Endothelial cell of umbilical vein (primary cell): Measurements from ENCODE around the gene KAZN. TPM values are rescaled to one million over a fixed set of nuclear protein-coding genes. Genes with fewer than 3 reads are reported as not detected.

Experiments
- BruUV-seq: library from RNA; stranded (reverse); fragments of 400-500 nt; replicated peaks from 2 replicates; lab custom pipeline; 2021; lab: Mats Ljungman, UMichigan
- CTCF ChIA-PET: fragments of 300-600, 350-600 bp; sonication (Branson Sonifier 250); formaldehyde crosslinking; loops from one replicate; lab custom pipeline; 2021; ENCODE audit warnings: antibody characterized with exemption, inconsistent platforms; lab: Charles Lee
- POLR2A ChIA-PET: fragments of 300-600, 350-600 bp; sonication (Branson Sonifier 250); formaldehyde crosslinking; loops from one replicate; lab custom pipeline; 2021; ENCODE audit warnings: antibody characterized with exemption, inconsistent platforms; lab: Charles Lee
- DNase-seq: peaks from one replicate; pipeline ENCODE4 v3.0.0-alpha.2; 2011; ENCODE audit warnings: low read depth, low spot score
- FAIRE-seq: peaks from 2 replicates; lab custom pipeline; 2011; peaks lifted over from hg19 to GRCh38; lab: Jason Lieb, UNC
- H2AFZ ChIP-seq: 2 replicates; pipeline ENCODE4 v1.6.0; 2012; ENCODE audit warnings: low read depth, low read length, control low read depth, inconsistent platforms
- H3K27ac ChIP-seq: 2 replicates; pipeline ENCODE4 v1.5.1; 2011; ENCODE audit warnings: low read depth, mild to moderate bottlenecking, control low read depth, low read length, moderate library complexity; ENCODE audit not compliant: insufficient read depth
- H3K27me3 ChIP-seq, 2 experiments: 2 replicates each; pipeline versions ENCODE4 v1.6.0 to v1.6.1; 2011; ENCODE audit warnings: low read length in 2 of 2, mixed read lengths in 1 of 2; ENCODE audit not compliant: control insufficient read depth in 2 of 2, insufficient read depth in 2 of 2
- H3K36me3 ChIP-seq, 2 experiments: 2 replicates in 1 of 2; 3 replicates in 1 of 2; pipeline ENCODE4 v1.5.1; 2011; ENCODE audit warnings: low read length in 2 of 2, mild to moderate bottlenecking in 1 of 2, moderate library complexity in 1 of 2; ENCODE audit not compliant: control insufficient read depth in 2 of 2, insufficient read depth in 2 of 2; ENCODE audit errors: extremely low read depth in 1 of 2
- H3K4me1 ChIP-seq: 3 replicates; pipeline ENCODE4 v1.5.1; 2011; ENCODE audit warnings: mild to moderate bottlenecking, low read length; ENCODE audit not compliant: control insufficient read depth, insufficient read depth; ENCODE audit errors: extremely low read depth
- H3K4me2 ChIP-seq: 2 replicates; pipeline ENCODE4 v1.6.1; 2011; ENCODE audit warnings: low read length, control low read depth, mixed read lengths; ENCODE audit not compliant: insufficient read depth
- H3K4me3 ChIP-seq, 3 experiments: fragments of 200-600 bp in 1 of 3; sonication (generic), shearing (Covaris generic) in 1 of 3; replicated peaks in 1 of 3; 2 replicates each; pipeline ENCODE4 v1.5.1; 2011 to 2016; ENCODE audit warnings: control low read depth in 3 of 3, low read length in 3 of 3, mild to moderate bottlenecking in 2 of 3, inconsistent platforms in 1 of 3, low read depth in 1 of 3, moderate library complexity in 1 of 3; ENCODE audit not compliant: insufficient read depth in 1 of 3
- H3K79me2 ChIP-seq: 2 replicates; pipeline ENCODE4 v1.6.0; 2012; ENCODE audit warnings: low read length, inconsistent platforms; ENCODE audit not compliant: control insufficient read depth, insufficient read depth
- H3K9ac ChIP-seq: replicated peaks from 2 replicates; pipeline ENCODE3; 2011; ENCODE audit warnings: low read length, control low read depth; ENCODE audit not compliant: insufficient read depth; ENCODE audit errors: extremely low read depth
- H3K9me1 ChIP-seq: replicated peaks from 3 replicates; pipeline ENCODE4 v1.6.0; 2011; ENCODE audit warnings: mild to moderate bottlenecking, low read length; ENCODE audit not compliant: control insufficient read depth, insufficient read depth; ENCODE audit errors: extremely low read depth
- H3K9me3 ChIP-seq: replicated peaks from 2 replicates; pipeline ENCODE4 v1.5.1; 2012; ENCODE audit warnings: low read length, inconsistent platforms; ENCODE audit not compliant: control insufficient read depth, insufficient read depth
- H4K20me1 ChIP-seq: replicated peaks from 2 replicates; pipeline ENCODE3; 2011; ENCODE audit warnings: mild to moderate bottlenecking, low read length; ENCODE audit not compliant: control insufficient read depth, insufficient read depth; ENCODE audit errors: extremely low read depth
- FOS ChIP-seq: IDR thresholded peaks from 2 replicates; pipeline ENCODE4 v1.6.1; 2011; ENCODE audit warnings: mild to moderate bottlenecking, low read length, moderate library complexity, borderline replicate concordance; ENCODE audit not compliant: insufficient read depth
- GATA2 ChIP-seq: IDR thresholded peaks from 2 replicates; pipeline ENCODE4 v1.7.0; 2011; ENCODE audit warnings: low read depth, mild to moderate bottlenecking, moderate library complexity, mixed read lengths, low read length; ENCODE audit not compliant: insufficient read length, insufficient read depth
- JUN ChIP-seq: IDR thresholded peaks from 2 replicates; pipeline ENCODE4 v1.6.1; 2011; ENCODE audit warnings: borderline replicate concordance, low read depth; ENCODE audit not compliant: insufficient read length, insufficient read depth
- MYC ChIP-seq: IDR thresholded peaks from one replicate; pipeline ENCODE4 v1.6.1; 2011; ENCODE audit warnings: mild to moderate bottlenecking, low read depth, low read length
- POLR2A ChIP-seq: IDR thresholded peaks from 2 replicates; pipeline ENCODE4 v1.6.1; 2012; ENCODE audit warnings: low read depth, mild to moderate bottlenecking, control low read depth, low read length
- POLR2AphosphoS5 ChIP-seq: IDR thresholded peaks from 2 replicates; pipeline ENCODE4 v1.6.1; 2012; ENCODE audit warnings: low read depth, mild to moderate bottlenecking, control low read depth, low read length, moderate library complexity; ENCODE audit not compliant: insufficient read depth
- dilution Hi-C: fragments of 300-500 bp; cut with MboI; formaldehyde crosslinking; loops from one replicate; pipeline ENCODE4 v1.15.0; 2019; ENCODE audit warnings: low sequenced_read_pairs; ENCODE audit not compliant: extremely low pct_ligation_motif_present
- intact Hi-C: fragments of 100-400 bp; cut with micrococcal nuclease; formaldehyde crosslinking; loops from one replicate; pipeline ENCODE4 v1.10.0; 2022
- polyA plus RNA-seq, 4 experiments: library from polyadenylated mRNA; depleted of rRNA in 3 of 4; stranded (reverse) in 3 of 4; unstranded in 1 of 4; fragments of >200 nt; gene quantifications; 2 replicates each; pipeline versions ENCODE4 v1.2.1 to v1.2.3, GENCODE V29; 2011 to 2012; ENCODE audit warnings: missing spikeins in 1 of 4
- total RNA-seq: library from RNA; stranded (reverse); gene quantifications from 2 replicates; pipeline ENCODE4 v1.2.3, GENCODE V29; 2021
- TF ChIP-seq, protein P1 (sequence below), 2 donors: IDR thresholded peaks; 1 replicate in 1 of 2; 2 replicates in 1 of 2; pipeline ENCODE4 v1.5.1; 2011; ENCODE audit warnings: low read length in 2 of 2, mild to moderate bottlenecking in 2 of 2, moderate library complexity in 2 of 2, control low read depth in 1 of 2, inconsistent platforms in 1 of 2, low read depth in 1 of 2; ENCODE audit not compliant: insufficient read depth in 1 of 2; ENCODE audit errors: extremely low read depth in 1 of 2

The KAZN gene
- total and polyA plus RNA-seq, 2 donors (not counting 3 experiments of a cell fraction or from before 2014, with no cell fraction given), result 1.6 to 5.8 TPM

DNA sequence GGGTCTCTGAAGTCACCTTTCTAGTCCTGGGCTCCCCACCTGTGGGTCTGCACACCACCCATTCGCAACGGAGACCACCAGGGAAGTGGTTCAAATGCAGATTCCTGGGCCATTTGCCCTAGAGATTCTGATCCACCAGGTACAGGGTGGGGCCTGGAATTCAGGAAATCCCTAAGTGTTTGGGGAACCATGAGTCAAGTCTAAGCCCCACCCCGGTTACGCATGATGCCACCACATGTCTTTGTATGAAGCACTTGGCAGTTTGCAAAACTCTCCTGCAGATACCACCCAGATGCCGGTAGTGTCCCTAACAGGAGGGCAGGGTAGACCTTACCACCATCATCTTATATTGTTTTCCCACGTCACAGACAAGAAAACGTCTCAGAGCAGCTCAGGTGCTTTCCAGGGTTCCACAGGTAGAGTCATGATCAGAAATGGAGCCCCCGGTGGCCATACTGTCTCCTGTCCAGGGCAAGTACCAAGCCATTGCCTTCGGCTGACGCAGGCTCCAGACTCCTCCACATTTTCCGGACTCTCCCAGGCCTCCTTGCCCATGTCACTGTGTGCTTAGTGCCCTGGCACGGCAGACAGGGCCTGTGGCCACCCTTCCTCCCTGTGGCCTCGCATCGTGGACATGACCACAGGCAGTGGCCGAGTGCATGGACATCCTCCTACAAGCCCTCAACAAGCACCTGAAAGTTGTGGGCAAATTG lies 465.9 kb downstream of the KAZN start:
- TF ChIP-seq JUN (no peak), GATA2 (no peak), MYC (no peak), POLR2AphosphoS5 (no peak), POLR2A (no peak), FOS (no peak)
- ChIA-PET POLR2A (no interaction called here), CTCF (no interaction called here)
- BruUV-seq, result no TSS peak
- Histone ChIP-seq H3K4me2 (no peak overlapping the region), H3K9me1 (no peaks in the 10 kb centered on the region), H3K9ac (no peak overlapping the region), H3K27me3 (no peaks in the 10 kb centered on the region), H4K20me1 (no peaks in the 10 kb centered on the region), H3K4me1 (no peaks in the 10 kb centered on the region), H3K36me3 (no peaks in the 10 kb centered on the region), H3K27ac (no peak overlapping the region), H3K4me3 (no peak overlapping the region), H3K9me3 (no peaks in the 10 kb centered on the region), H3K79me2 (no peaks in the 10 kb centered on the region), H2AFZ (no peak overlapping the region)
- dilution Hi-C loops, result no loop called here
- intact Hi-C loops, result no loop called here
- DNase-seq (no peak), FAIRE-seq (no peak)

DNA sequence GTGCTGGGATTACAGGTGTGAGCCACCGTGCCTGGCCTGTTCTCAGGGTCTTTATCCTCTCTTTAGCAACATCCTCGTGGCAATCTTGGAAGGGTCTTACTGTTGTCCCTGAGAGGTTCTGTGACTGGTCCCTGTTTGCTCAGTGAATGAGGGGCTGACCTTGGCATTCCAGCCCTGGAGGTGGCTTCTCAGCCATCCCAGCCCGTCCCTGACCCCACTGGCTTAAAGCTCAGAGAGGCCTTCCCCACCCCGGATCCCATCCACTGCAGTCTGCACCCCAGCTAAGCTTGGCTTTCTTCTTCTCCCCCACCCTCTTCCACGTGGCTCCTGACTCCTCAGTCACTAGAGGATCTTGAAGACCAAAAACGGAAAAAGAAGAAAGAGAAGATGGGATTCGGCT lies 466.8 kb downstream of the KAZN start:
- dilution Hi-C loops (no loop called here), intact Hi-C loops (no loop called here)
- no peak overlapping the region for H3K4me2 ChIP-seq
- H3K36me3 ChIP-seq, result no peaks in the 10 kb centered on the region
- no peaks in the 10 kb centered on the region for H4K20me1 ChIP-seq
- H3K79me2 ChIP-seq, result no peaks in the 10 kb centered on the region
- no peak overlapping the region for H3K9ac ChIP-seq
- TF ChIP-seq POLR2A (no peak), GATA2 (no peak), POLR2AphosphoS5 (no peak), MYC (no peak), JUN (no peak)
- TF ChIP-seq, protein P1, sequence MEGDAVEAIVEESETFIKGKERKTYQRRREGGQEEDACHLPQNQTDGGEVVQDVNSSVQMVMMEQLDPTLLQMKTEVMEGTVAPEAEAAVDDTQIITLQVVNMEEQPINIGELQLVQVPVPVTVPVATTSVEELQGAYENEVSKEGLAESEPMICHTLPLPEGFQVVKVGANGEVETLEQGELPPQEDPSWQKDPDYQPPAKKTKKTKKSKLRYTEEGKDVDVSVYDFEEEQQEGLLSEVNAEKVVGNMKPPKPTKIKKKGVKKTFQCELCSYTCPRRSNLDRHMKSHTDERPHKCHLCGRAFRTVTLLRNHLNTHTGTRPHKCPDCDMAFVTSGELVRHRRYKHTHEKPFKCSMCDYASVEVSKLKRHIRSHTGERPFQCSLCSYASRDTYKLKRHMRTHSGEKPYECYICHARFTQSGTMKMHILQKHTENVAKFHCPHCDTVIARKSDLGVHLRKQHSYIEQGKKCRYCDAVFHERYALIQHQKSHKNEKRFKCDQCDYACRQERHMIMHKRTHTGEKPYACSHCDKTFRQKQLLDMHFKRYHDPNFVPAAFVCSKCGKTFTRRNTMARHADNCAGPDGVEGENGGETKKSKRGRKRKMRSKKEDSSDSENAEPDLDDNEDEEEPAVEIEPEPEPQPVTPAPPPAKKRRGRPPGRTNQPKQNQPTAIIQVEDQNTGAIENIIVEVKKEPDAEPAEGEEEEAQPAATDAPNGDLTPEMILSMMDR (IDR thresholded peaks at IDR 0.05; ENCODE audit: extremely low read depth in 1 of 2, insufficient read depth in 1 of 2, low read depth in 1 of 2, low read length in 2 of 2), result no peak
- H3K9me1 ChIP-seq, result no peaks in the 10 kb centered on the region
- H3K27me3 ChIP-seq, result no peaks in the 10 kb centered on the region
- no peak overlapping the region for H2AFZ ChIP-seq
- no peaks in the 10 kb centered on the region for H3K4me1 ChIP-seq
- BruUV-seq, result no TSS peak
- H3K4me3 ChIP-seq, result no peak overlapping the region
- FAIRE-seq (no peak), DNase-seq (no peak)
- no peaks in the 10 kb centered on the region for H3K9me3 ChIP-seq
- H3K27ac ChIP-seq, result no peak overlapping the region
- ChIA-PET POLR2A (interaction anchor here (0.7 kb wide), 1 partner anchor 1112 kb away, joined by 4 read pairs; no protein-coding TSS in a partner anchor), CTCF (no interaction called here)
